Type B pancreatic cell (in vitro differentiated cells): ENCODE measurements around the gene NR3C1. TPM values are rescaled to one million over a fixed set of nuclear protein-coding genes. Genes with fewer than 3 reads are reported as not detected.

ENCODE experiments used
- DNase-seq: peaks from one replicate; pipeline ENCODE4 v3.0.0; 2021; ENCODE audit warnings: mixed read lengths; ENCODE audit not compliant: unreplicated experiment; ENCODE audit errors: extremely low spot score
- H3K27ac Mint-ChIP-seq: 2 replicates; pipeline ENCODE4 v1.8.0; 2021; ENCODE audit warnings: mild to moderate bottlenecking, mixed read lengths
- H3K27me3 Mint-ChIP-seq: 2 replicates; pipeline ENCODE4 v1.8.0; 2021; ENCODE audit warnings: mixed read lengths
- H3K36me3 Mint-ChIP-seq: 2 replicates; pipeline ENCODE4 v1.8.0; 2021; ENCODE audit warnings: mixed read lengths
- H3K4me1 Mint-ChIP-seq: one replicate; pipeline ENCODE4 v1.8.0; 2021; ENCODE audit warnings: mixed read lengths; ENCODE audit not compliant: unreplicated experiment
- H3K4me3 Mint-ChIP-seq: 2 replicates; pipeline ENCODE4 v1.8.0; 2021; ENCODE audit warnings: mild to moderate bottlenecking, mixed read lengths
- H3K9me3 Mint-ChIP-seq: 2 replicates; pipeline ENCODE4 v1.8.0; 2021; ENCODE audit warnings: mixed read lengths
- CTCF ChIP-seq: fragments of 200-600 bp; sonication (generic); conservative IDR thresholded peaks from 2 replicates; pipeline ENCODE4 v1.5.0; 2021; ENCODE audit warnings: antibody characterized with exemption, mild to moderate bottlenecking
- total RNA-seq: library from RNA; stranded (reverse); gene quantifications from 2 replicates; pipeline ENCODE4 v1.2.1, GENCODE V29; 2021; ENCODE audit warnings: low replicate concordance

NR3C1 gene
- total RNA-seq, 1 donor from 2014 or later: 94.0 TPM

- Mint-ChIP-seq H3K27me3 (peaks cover under 1% of the 10 kb centered on the region), H3K36me3 (peaks cover 4% of the 10 kb centered on the region), H3K27ac (no peak overlapping the region), H3K4me1 (peaks cover 4% of the 10 kb centered on the region), H3K4me3 (no peak overlapping the region), H3K9me3 (peaks cover 4% of the 10 kb centered on the region)
- no peak for DNase-seq
- TF ChIP-seq CTCF: no peak
These were observed 22.3 kb upstream of the NR3C1 start for GRCh38 chr5:143425835-143426234.

DNA sequence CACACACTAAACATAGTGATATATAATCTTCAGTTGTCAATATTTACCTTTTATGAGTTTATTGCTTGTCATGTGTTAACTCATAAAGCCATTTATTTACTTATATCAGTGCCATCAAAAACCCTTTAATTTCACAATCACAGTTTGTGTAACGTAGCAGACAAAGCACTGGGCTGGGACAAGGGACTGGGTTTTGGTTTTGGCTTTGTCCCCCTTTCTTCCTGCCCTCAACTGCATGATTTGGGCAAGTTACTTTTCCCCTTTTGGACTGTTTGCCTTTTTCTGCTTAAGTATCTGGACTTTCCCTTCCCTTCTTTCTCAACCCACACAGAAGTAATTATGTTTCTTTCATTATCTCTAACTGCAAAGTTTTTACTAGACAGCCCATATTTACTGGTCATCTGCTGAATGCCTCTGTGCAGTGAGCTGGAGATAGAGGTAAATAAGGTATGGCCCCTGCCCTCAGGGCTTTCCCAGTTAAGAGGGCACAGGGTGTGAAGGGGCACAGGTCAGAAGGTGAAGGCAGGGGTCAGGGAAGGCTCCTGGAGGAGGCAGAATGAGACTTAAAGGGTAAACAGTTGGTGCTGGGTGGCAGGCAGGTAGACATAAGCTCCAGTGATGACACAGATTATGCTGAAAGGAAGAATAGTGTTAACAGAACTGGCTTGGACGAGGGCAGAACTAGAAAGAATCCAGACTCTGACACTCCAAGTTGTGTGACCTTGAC lies 14.8 kb upstream of the NR3C1 start:
- H3K36me3 Mint-ChIP-seq: peaks cover 4% of the 10 kb centered on the region
- no peak overlapping the region for H3K27ac Mint-ChIP-seq
- no peaks in the 10 kb centered on the region for H3K9me3 Mint-ChIP-seq
- H3K4me1 Mint-ChIP-seq: peaks cover 15% of the 10 kb centered on the region
- TF ChIP-seq CTCF: no peak
- DNase-seq: no peak
- H3K27me3 Mint-ChIP-seq: peaks cover 3% of the 10 kb centered on the region
- H3K4me3 Mint-ChIP-seq: no peak overlapping the region

- no peak for TF ChIP-seq CTCF
- DNase-seq: no peak
- Mint-ChIP-seq H3K4me1 (peaks cover 19% of the 10 kb centered on the region), H3K27me3 (peaks cover 3% of the 10 kb centered on the region), H3K27ac (no peak overlapping the region), H3K9me3 (no peaks in the 10 kb centered on the region), H3K36me3 (peaks cover 4% of the 10 kb centered on the region), H3K4me3 (no peak overlapping the region)
These were observed 14.1 kb upstream of the NR3C1 start for GRCh38 chr5:143417503-143418139.

DNA sequence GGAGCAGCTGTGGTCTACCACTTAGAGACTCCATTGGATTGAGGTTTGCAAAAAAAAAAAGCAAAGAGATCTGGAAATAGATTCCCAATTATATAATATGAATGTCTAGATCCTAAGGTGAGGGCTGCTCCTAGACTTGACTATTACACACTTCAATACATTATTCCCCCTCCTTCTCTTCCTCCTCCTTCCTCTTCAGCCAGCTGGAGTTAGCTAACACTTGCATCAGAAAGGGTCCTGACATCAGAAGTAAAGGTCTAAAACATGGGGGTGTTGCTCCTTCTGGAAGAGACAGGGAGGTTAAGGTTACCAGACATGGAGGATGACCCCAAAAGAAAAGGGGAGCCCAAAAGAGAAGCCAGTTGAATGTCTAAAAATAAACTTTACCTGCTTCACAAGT lies 12.9 kb upstream of the NR3C1 start:
- H3K9me3 Mint-ChIP-seq: no peaks in the 10 kb centered on the region

GRCh38 chr5:143413958-143414669 lies 10.6 kb upstream of the NR3C1 start:
- Mint-ChIP-seq H3K4me1 (peaks cover 19% of the 10 kb centered on the region), H3K4me3 (no peak overlapping the region), H3K27me3 (peaks cover 3% of the 10 kb centered on the region), H3K27ac (no peak overlapping the region), H3K9me3 (no peaks in the 10 kb centered on the region), H3K36me3 (no peaks in the 10 kb centered on the region)
- no peak for TF ChIP-seq CTCF
- no peak for DNase-seq

More for the DNA sequence above, 12.9 kb upstream of the NR3C1 start:
- no peak for DNase-seq
- Mint-ChIP-seq H3K27ac (no peak overlapping the region), H3K36me3 (no peaks in the 10 kb centered on the region), H3K27me3 (peaks cover 3% of the 10 kb centered on the region), H3K4me3 (no peak overlapping the region), H3K4me1 (peaks cover 19% of the 10 kb centered on the region)
- TF ChIP-seq CTCF: no peak
